Measurements from ENCODE around the gene PRR23E.

DNA sequence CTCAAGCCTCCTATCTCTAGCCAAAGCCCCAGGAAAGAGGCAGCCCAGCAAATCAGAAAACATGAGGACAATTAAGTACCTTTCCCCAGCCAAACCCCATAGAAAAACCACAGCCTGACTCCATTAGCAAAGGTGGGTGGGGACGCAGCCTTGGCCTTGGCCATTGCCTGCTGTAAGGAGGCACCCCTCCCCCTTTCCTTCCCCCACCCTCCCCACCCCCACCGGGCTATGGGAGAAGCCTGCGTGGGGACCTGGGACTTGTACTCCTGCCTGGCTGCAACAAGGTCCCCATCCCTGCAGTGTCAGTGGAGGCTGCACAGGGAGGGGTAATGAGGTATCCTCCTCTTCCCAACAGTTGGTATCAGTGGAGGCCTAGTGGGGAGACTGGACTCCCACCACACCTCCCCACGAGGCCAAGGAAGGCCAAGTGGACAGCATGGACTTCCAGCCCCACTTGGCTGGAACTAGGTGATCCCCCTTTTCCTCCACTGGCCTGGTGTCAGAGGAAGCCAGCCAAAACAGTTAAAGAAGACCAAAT lies 20.5 kb downstream of the PRR23E start:
- TF ChIP-seq GATA2 (IDR thresholded peaks at IDR 0.05; ENCODE audit: low read depth, low read length) (no peak), GATA3 (IDR thresholded peaks at IDR 0.05; ENCODE audit: low read depth, low read length) (no peak)

Measured in SH-SY5Y (cell line).